HCT116 (cell line): ENCODE measurements around the gene APH1B.

Experiments
- CTCF ChIP-seq, 3 experiments: fragments of 200-600 bp in 1 of 3; sonication (generic) in 1 of 3; IDR thresholded peaks in 2 of 3; conservative IDR thresholded peaks in 1 of 3; 2 replicates each; pipeline ENCODE4 v1.5.1; 2012 to 2017; ENCODE audit warnings: low read depth in 2 of 3, low read length in 2 of 3, antibody characterized with exemption in 1 of 3, borderline replicate concordance in 1 of 3, control low read depth in 1 of 3, mild to moderate bottlenecking in 1 of 3, mixed read lengths in 1 of 3, mixed run types in 1 of 3, moderate library complexity in 1 of 3; ENCODE audit not compliant: insufficient read depth in 1 of 3
- FOSL1 ChIP-seq: IDR thresholded peaks from 2 replicates; pipeline ENCODE4 v1.6.1; 2012; ENCODE audit warnings: low read depth
- MAX ChIP-seq: IDR thresholded peaks from 2 replicates; pipeline ENCODE4 v1.6.1; 2012
- YY1 ChIP-seq: IDR thresholded peaks from 2 replicates; pipeline ENCODE4 v1.6.1; 2011; ENCODE audit warnings: low read length, low read depth, moderate library complexity, mild to moderate bottlenecking; ENCODE audit not compliant: insufficient replicate concordance; ENCODE audit errors: extremely low read depth
- ZNF274 ChIP-seq: fragments of 200-500 bp; sonication (Bioruptor generic); IDR thresholded peaks from 2 replicates; pipeline ENCODE4 v1.6.1; 2014; ENCODE audit warnings: mild to moderate bottlenecking, low read depth, low read length, inconsistent platforms

- no peak for TF ChIP-seq FOSL1
- no peak for TF ChIP-seq YY1
- TF ChIP-seq CTCF (IDR thresholded peaks at IDR 0.05 in 2 of 3, conservative IDR thresholded peaks at IDR 0.05 in 1 of 3; ENCODE audit: borderline replicate concordance in 1 of 3, insufficient read depth in 1 of 3, low read depth in 2 of 3, low read length in 2 of 3): no peak
- TF ChIP-seq ZNF274: no peak
- no peak for TF ChIP-seq MAX
Measured at GRCh38 chr15:63341898-63342297, 64.5 kb downstream of the APH1B start.
